ENCODE measurements around the gene AUTS2.

The AUTS2 gene

DNA sequence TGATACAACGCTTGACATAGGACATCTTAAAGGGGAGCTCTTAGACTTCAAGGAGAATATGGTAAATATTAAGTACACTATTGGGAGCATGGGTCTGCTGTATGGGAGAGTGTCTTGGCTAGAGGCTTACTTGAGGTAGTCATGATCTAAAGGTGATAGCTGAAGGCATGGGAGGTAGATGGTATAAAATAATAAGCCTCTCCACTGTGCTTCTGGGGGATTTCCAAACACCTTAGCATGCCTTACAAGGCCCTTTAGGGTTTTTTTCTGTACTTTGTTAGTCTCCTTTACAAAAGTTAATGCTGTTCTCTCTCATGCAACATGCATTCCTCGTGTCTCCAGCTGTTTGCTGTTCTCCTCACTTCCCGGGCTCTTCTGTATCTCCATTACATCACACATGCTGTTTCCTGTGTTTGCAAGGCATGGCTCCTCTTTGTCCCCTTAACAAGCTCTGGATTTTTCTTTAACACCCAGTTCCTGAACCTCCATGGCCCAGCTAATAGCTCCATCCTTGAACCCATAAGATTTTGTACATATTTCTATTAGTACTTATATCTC is 449.7 kb downstream of the AUTS2 start:
- no peak for DNase-seq

DNA sequence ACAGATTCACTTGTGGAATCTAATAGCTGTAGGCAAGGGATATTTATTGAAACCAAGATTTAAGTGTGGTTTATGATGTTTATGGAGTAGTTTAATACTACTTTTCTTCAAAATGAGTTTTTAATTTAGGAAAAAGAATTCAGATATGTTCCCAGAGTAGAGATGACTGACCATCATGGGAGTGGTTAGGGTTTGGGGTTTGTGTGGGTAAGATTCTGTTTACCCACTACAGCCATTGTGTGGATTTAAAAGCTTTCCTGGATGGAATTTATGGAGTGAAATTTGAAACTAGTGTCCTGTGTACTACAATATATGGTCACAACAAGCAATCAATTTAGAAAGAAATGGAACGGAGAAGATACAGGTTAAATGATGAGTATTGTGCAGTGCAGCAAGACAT is 453.5 kb downstream of the AUTS2 start:
- DNase-seq: no peak

DNA sequence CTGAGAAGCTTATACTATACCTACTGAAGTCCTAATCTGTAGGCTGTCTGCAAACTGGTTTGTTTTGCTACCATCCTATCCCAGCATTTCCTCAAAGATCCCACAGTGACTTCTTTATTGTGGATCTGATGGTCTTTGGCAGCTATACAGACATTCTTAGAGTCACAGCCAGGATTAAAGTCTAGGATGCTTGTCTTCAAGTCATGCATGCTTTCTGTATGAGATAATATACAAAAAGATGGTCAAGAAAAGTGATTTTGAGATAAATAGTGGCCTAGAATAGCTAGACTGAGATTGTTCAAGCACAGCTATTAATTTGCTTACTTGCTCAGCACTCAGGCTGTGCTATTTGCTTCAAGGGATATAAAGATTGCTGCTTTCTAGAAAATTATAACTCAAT is 454.4 kb downstream of the AUTS2 start:
- no peak for DNase-seq

DNA sequence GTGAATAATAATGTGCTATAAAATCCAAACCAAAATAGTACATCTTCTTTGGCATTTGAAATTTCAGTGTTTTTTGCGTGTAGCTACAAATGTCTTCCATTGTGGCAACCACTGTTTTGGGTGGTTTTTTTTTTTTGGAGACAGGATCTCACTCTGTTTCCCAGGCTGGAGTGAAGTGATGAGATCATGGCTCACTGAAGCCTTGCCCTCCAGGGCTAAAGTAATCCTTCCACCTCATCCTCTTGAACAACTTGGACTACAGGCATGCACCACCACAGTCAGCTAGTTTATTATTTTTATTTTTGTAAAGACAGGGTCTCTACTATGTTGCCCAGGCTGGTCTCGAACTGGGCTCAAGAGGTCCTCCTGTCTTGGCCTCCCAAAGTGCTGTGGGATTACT is 455.1 kb downstream of the AUTS2 start:
- DNase-seq: no peak

DNA sequence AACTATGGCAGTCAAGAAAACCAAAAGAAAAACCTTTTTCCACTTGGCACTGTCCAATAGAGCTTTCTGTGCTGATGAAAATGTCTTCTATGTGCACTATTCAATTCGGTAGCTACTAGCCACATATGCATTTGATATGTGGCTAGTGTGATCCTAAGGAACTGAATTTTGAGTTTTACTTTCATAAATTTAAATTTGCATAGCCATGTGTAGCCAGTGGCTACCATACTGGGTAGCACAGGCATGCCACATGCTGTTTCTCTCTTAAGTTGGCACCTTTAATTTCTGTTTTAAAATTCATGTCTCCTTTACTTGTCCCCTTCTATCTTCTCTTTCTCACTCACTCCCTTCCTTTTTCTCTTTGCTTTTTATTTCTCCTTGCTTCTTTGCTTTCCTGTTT is 455.7 kb downstream of the AUTS2 start:
- DNase-seq: no peak

DNA sequence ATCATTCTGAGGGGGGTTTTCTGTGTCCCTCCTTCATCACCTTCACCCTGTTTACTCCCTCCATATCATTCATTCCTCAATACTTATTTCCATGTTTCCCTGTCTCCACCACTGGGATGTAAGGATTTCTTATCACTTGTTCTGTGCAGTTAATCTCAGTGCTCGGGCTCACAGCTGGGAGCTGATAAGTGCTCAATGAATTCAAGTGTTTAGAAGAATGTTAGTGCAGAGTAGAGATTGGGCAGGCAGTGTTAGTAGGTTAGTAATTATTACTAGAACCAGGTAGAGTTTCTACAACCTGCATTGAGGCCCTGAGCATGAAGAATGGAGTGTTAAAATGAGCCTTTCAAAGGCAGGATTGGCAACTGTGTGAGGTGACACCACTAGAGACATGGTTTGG is 458.1 kb downstream of the AUTS2 start:
- no peak for DNase-seq

DNA sequence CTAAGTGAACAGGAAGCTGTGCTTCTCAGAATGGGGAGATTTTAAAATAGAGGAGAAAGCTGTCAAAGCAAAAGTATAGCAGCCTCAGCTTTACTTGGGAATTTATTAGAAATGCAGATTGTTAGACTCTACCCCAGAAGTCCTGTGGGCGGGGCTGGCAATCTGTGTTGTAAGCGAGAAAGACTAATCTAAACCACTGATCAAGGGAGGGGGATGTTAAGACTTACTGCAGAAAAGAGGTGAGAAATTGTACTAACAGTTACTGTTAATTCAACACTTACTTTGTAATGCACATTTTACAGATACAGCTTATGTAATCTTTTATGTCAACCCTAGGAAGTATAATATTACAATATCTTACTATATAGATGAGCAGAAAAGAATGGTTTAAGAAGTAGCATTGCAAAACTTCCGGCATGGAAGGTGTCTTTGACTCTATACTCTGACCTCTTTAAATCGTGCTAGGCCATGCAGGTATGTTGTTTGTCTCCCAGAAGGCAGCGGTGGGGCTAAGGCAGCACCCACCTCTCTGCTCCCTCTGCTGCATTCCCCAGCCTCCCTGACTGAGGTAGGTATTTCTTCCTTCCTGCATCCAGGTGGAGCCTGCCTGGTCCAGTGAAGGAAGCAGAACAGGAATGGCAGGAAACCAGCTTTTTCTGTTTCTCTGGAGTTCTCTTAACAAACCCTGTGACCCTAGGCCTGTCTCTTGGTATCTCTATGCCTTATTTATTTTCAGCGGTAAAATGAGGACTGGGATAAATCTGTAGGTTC is 462.2 kb downstream of the AUTS2 start:
- no peak for DNase-seq

DNA sequence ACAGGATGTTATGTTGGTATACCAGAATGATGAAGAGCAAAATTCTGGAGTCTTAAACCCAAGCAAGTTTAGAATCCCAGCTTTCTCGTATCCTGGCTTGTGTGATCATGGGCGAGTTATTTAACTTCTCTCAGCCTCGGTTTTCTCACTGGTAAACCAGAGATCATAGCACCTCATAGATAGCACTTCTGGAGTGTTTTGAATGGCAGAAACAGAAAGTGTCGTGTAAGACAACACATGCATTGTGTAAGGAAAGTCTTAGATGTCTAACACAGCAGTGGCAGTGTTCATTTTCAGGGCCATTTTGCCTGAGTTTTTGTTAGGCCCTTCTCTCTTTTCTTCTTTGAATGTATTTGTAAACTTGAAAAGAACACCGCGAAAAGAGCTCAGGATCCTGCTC is 465.1 kb downstream of the AUTS2 start:
- no peak for DNase-seq

DNA sequence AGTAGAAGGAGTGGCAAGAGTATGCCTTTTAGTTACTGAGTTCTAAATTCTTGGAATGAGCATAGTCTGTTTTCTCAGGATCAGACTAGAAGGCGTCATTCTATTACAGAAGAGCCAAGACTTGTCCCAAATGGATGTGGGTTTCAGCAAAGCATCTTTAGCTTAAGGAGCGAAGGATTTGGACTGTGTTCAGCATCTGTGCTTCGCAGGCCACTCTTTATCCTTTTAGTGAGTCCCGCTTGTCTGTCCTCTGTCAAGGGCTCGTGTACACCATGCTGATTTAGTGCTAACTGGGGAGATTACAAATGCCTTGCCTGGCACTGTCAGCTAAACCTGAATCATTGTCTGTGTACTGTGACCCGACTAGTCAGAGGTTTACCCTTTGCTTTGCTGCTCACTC is 465.7 kb downstream of the AUTS2 start:
- DNase-seq: no peak

DNA sequence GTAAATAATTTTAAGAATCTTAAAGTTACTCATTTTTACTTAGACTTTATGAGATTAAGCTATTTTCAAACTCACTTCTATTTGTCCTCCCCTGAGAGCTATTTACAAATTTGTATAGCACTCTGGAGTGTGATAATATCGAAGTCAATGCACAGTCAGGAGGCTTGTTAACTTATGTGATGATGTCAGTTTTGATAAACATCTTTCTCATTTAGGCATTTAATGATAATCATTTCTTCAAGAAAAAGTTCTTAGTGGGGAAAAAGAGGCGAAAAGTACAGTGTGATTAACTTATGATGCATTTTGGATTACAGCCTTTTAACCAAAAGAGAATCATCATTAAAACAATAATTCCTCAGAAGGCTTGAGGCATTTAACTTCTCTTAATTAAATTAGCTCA is 468.6 kb downstream of the AUTS2 start:
- no peak for DNase-seq

DNA sequence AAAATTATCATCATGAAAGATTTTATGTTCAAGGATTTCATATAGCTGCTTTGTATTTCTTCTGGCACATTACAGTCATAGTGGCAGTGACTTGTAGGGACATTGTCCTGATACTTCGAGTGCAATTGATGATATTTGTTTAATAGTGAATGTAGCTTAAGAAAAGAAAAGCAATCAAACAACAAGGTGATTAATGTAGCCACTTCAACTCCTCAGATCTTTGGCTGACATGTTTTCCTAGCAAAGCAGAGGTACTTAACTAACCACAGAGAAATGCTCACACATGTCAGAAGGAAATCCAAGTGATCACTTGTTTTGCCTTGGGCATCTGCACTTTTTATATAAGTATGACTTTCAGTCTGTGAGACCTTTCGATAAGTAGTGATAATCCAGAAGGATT is 470.3 kb downstream of the AUTS2 start:
- no peak for DNase-seq

DNA sequence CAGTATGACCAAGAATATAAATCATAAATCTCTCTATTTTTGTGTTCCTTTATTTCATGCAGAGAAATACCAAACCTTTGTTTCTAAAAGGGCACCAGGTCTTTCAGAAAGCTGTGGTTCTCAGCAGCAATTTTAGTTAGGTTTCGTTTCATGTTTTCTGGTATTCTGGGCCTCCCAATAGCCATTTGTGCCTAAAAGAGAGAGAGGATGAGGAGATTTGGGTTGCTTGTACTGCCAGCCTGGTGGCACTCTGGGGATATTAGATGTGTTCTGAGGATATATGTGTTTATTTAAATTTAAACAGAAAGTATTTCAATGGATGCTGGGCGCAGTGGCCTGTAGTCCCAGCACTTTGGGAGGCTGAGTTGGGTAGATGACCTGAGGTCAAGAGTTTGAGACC is 471.7 kb downstream of the AUTS2 start:
- no peak for DNase-seq

DNA sequence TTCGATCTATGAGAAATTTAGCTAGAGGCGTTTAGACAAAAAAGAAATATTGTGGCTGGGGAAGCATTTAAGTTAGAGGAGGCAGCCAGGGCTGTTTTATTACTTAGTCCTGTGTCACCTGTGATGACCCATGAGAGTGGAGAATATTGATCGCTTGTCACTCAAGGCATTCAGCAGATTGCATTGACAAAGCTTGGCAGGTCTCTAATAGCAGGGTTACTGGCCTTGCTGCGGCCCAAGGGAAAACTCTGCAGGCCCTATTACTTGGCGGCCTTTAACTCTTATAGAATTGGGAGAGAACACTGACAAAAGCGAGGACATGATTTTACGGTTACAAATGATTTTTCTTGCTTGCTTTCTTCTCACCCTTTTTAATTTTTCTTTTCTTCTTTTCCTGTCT is 473.5 kb downstream of the AUTS2 start:
- no peak for DNase-seq

DNA sequence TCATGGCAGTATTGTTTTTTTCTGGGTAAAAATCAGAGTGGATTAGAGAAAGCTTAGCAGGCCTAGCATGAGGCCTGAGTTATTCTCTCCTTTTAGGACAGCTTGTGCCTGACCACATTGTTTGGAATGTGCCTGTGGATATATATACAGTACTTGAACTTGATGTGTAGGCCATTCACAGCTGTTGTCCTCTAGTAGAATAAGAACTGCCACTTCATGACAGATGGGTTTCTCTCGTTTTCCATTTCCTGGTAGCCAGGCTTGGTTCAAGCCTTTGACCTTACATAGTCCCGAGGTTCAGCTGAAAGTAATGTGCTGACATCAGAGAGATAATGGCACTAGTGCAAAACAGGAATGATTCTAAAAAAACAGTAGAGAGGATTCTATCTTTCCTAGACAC is 473.9 kb downstream of the AUTS2 start:
- no peak for DNase-seq

DNA sequence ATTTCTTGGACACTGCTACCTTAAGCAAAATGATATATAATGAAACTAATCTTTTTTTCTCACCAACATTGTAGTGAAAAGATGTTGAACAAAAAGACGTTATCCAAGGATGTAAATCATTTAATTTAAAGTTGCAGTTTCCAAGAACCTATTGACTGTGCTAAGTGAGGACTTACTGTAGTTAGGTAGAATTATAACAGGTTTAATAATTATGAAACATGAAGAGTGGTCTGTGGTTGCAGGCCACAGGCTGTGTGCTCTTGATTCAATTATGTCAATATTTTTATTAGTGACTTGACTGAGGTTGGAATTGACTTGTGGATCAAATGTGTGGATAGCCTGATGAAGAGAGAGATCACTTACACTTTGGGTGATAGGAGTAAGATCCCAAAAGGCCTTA is 478.1 kb downstream of the AUTS2 start:
- no peak for DNase-seq

DNA sequence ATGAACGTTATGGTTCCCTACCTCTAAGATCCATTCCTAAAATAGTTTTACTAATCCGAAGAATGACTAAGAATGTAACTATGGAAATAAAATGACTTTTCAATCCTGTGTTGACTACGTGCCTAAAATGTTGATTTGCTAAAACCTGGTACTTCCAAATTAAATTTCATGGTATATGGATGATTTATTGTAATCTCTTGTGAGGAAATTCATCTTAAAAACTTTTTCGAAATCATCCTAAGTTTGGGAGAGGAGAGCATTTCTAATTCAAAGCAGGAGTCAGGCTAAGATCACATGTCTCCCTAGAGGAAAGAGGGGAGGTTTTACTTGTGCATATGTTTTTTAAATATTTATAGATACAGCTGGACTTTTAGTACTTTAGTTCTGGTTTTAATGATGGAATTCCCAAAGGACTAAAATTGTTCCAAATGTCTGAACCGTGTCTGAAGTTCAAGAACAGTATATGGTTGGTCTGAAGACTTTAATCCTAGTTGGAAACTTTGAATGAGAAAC is 483.9 kb downstream of the AUTS2 start:
- DNase-seq: no peak

DNA sequence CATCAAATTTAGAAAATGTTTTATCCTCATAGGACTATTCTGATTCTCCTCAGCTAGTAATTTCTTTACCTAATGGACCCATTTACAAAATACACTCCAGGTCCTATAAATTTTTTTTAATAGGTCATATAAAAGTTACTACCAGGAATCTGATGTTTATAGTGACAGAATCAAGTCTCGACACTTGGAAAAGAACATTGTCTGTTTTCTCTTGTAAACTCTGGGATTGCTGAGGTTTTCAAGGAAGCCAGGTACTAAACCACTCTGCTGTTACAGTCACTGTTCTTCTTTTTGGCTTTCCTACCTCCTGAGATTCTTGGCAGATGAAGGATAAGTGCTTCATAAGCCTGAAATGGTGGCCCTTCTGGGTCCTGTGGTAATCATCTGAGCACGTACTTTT is 493.1 kb downstream of the AUTS2 start:
- DNase-seq: no peak

DNA sequence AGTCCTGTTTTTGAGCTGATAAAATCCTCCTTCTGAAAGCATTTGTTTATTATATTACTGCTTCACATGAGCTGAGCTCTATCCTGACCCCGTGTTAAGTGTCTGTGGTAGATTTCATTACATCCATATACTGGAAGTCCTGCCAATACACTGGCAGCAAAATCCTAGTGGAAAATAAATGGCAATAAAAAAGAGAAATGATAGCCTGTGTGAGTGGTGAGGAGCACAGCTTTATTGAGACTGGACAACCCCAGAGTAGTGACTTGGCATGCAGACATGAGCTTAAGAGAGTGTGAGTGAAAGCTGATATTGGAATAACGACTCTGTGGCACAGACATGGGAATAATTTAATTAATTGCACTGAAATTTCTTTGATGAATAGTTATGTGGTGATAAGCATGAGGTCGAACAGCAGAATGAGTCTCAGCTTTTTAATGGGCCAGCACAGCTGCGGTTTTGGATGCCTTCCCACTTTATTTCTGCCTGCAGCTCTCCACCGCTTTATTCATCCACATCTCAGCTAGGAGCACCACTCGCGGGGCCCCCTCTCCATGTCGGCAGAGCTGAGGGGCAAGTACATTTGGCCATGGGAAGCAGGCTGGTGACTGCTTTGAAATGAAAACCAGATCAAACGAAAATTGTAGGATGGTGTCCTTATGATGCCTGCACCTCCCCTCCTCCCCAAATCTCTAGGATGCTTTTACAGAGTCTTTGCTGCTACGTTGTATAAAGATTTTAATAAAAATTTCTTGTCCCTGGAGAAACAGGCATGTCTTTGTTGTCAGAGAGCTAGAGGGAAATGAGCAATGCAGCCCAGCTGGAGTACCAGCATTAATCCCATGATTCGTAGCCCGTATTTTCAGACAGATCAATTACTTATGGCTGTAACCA is 494.3 kb downstream of the AUTS2 start:
- DNase-seq: no peak

DNA sequence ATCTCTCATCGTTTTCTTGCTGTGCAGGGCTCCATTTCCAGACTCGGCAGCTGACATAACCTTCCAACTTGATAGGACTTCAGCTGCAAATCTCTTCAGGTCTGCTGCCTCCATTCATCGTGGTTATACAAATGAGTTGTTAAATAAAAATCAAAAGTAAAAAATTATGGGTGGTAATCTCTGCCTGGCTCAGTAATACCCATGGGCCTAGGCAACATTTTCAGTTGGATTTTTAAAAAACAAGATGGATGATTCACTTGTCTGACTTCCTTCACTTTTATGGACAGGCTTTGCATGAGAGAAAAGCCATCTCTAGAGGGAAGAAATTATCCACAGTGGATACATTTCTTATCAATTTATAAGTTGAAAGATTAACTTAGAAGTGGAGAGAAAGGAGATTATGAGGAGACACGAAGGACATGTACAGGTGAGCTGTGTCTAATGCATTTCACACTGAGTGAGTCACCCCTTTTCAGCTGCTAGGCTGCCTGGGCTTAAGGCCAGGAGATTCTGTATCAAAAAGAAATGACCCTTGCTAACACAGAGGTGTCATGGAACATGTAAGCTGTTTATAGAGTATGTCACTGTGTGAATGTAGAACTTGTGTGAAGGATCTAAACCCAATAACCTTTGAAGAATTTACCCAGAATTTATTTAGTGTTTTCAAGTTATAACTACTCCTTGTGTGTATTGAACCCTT is 495.1 kb downstream of the AUTS2 start:
- DNase-seq: no peak

DNA sequence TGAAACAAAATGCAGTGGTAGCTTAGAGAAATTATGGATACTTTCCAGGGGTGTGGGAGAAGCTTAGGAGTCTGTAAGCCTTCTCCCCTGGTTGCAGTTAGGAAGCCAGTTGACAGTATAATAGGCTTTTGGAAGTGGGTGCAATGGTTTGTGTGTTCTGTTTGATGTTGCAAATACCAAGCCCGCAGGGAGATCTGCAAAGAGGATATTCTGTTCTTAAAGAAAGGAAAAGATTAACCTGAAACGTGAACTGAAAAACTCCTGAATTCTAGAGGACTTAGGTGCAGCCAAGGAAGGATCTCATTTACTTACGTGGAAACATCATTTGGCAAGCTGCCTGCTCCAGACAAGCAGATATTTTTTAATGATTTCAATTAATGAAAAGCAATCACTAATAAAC is 496.6 kb downstream of the AUTS2 start:
- no peak for DNase-seq

DNA sequence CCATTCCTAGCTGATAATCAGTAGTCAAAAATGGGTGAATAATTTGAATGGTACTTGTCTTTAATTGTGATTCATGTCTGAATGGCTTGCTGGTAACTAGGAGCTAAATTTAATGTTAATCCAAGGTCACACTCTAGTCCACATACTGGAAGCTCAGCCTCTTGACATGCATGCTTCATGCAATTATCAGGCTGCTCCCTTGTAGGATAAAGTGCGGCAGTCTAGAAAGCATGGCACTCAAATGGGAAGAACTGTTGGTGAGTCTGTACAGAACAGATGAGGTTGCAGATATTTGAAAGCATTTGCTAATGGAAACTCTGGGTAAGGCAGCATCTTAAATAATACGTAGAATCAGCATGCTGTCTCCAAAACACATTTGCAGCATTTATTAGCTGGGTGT is 499.4 kb downstream of the AUTS2 start:
- no peak for DNase-seq

DNA sequence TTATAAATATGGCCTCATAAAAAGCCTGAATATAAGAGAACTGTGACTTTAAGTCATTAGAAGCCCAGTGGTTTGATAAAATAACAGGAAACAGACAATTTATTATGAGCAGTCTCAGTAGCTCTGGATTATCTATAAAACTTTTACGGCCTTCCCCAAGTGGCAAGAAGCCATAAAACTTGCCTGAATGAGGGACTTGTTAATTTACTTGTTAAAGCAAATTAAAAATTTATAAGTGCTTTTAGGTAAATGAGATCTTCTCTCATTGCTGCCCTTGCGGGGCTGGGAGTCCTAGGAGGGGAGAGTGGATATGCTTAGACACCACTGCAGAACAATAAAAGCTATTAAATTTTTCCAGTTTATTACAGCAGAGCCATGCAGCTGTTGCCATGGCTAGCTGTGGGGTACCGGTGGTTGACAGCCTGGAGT is 499.9 kb downstream of the AUTS2 start:
- no peak for DNase-seq

Data from activated CD4-positive, alpha-beta T cell treated with anti-CD3 and anti-CD28 coated beads, Interleukin-2, amount 50 U/mL, for 16 hours (primary cell).